MCF 10A (cell line): ENCODE results near the gene ZNF391. TPM values are rescaled to one million over a fixed set of nuclear protein-coding genes. Genes with fewer than 3 reads are reported as not detected.

ENCODE experiments used
- BruUV-seq: library from RNA; stranded (reverse); fragments of 400-500 nt; replicated peaks from 2 replicates; lab custom pipeline; 2021; lab: Mats Ljungman, UMichigan
- CTCF ChIA-PET: fragments of 300-600 bp; sonication (Branson Sonifier 250); formaldehyde crosslinking; extraction: SDS; loops from one replicate; lab custom pipeline; 2021; ENCODE audit warnings: antibody characterized with exemption, inconsistent platforms; lab: Yijun Ruan, JAX
- POLR2A ChIA-PET: fragments of 300-600, 350-650 bp; sonication (Branson Sonifier 250); formaldehyde crosslinking; extraction: SDS; loops from one replicate; lab custom pipeline; 2020; ENCODE audit warnings: antibody characterized with exemption, inconsistent platforms; lab: Yijun Ruan, JAX
- DNase-seq: peaks from one replicate; pipeline ENCODE4 v3.0.0-alpha.2; 2018; ENCODE audit not compliant: unreplicated experiment
- H3K27ac Mint-ChIP-seq: one replicate; pipeline ENCODE4 v1.8.0; 2022; ENCODE audit warnings: mild to moderate bottlenecking, low read depth, mixed read lengths; ENCODE audit not compliant: unreplicated experiment
- H3K27me3 Mint-ChIP-seq: one replicate; pipeline ENCODE4 v1.8.0; 2022; ENCODE audit warnings: mixed read lengths; ENCODE audit not compliant: insufficient read depth, unreplicated experiment
- H3K36me3 Mint-ChIP-seq: one replicate; pipeline ENCODE4 v1.8.0; 2022; ENCODE audit warnings: mild to moderate bottlenecking, moderate library complexity, mixed read lengths; ENCODE audit not compliant: insufficient read depth, unreplicated experiment
- H3K4me1 Mint-ChIP-seq: one replicate; pipeline ENCODE4 v1.8.0; 2022; ENCODE audit warnings: mixed read lengths; ENCODE audit not compliant: insufficient read depth, unreplicated experiment
- H3K4me3 Mint-ChIP-seq: one replicate; pipeline ENCODE4 v1.8.0; 2022; ENCODE audit warnings: mild to moderate bottlenecking, moderate library complexity, mixed read lengths; ENCODE audit not compliant: unreplicated experiment
- H3K9me3 Mint-ChIP-seq: one replicate; pipeline ENCODE4 v1.8.0; 2022; ENCODE audit warnings: mixed read lengths; ENCODE audit not compliant: unreplicated experiment
- CTCF ChIP-seq: fragments of 200-600 bp; IDR thresholded peaks from one replicate; pipeline ENCODE4 v1.8.0; 2022; ENCODE audit warnings: antibody characterized with exemption, mild to moderate bottlenecking; ENCODE audit not compliant: unreplicated experiment
- intact Hi-C: fragments of 100-400 bp; cut with micrococcal nuclease; formaldehyde crosslinking; loops from 2 replicates; pipeline ENCODE4 v1.14.1; 2022
- total RNA-seq: library from RNA; stranded (reverse); gene quantifications from 2 replicates; pipeline ENCODE4 v1.2.3, GENCODE V29; 2022

ZNF391 gene
- total RNA-seq, 1 experiment from 2014 or later: 8.3 TPM

GRCh38 chr6:27383011-27383410 lies 5.5 kb upstream of the ZNF391 start:
- intact Hi-C loops: no loop called here
- no peak for DNase-seq
- Mint-ChIP-seq H3K4me3 (no peak overlapping the region), H3K9me3 (peaks cover 20% of the 10 kb centered on the region), H3K27ac (no peak overlapping the region), H3K27me3 (no peaks in the 10 kb centered on the region), H3K36me3 (no peaks in the 10 kb centered on the region), H3K4me1 (peaks cover 4% of the 10 kb centered on the region)
- CTCF ChIA-PET: interaction anchor here (0.6 kb wide), 1 partner anchor 413 kb away, joined by 4 read pairs; no protein-coding TSS in a partner anchor
- TF ChIP-seq CTCF: no peak
- POLR2A ChIA-PET: no interaction called here
- no TSS peak for BruUV-seq

- no peaks in the 10 kb centered on the region for H3K36me3 Mint-ChIP-seq
- H3K9me3 Mint-ChIP-seq: peaks cover 20% of the 10 kb centered on the region
- ChIA-PET POLR2A (no interaction called here), CTCF (interaction anchor here (0.6 kb wide), 1 partner anchor 413 kb away, joined by 4 read pairs; no protein-coding TSS in a partner anchor)
- intact Hi-C loops: no loop called here
- no peaks in the 10 kb centered on the region for H3K27me3 Mint-ChIP-seq
- no TSS peak for BruUV-seq
- DNase-seq: no peak
- H3K4me3 Mint-ChIP-seq: no peak overlapping the region
- no peak for TF ChIP-seq CTCF
- H3K4me1 Mint-ChIP-seq: peaks cover 6% of the 10 kb centered on the region
- no peak overlapping the region for H3K27ac Mint-ChIP-seq
These were observed 5.1 kb upstream of the ZNF391 start for GRCh38 chr6:27383481-27383880.

GRCh38 chr6:27392623-27393022 lies 4.1 kb downstream of the ZNF391 start:
- DNase-seq: no peak
- no peak overlapping the region for H3K27ac Mint-ChIP-seq
- no peak for TF ChIP-seq CTCF
- peaks cover 6% of the 10 kb centered on the region for H3K36me3 Mint-ChIP-seq
- H3K4me3 Mint-ChIP-seq: no peak overlapping the region
- peaks cover 20% of the 10 kb centered on the region for H3K9me3 Mint-ChIP-seq
- POLR2A ChIA-PET: interaction anchor here (0.6 kb wide), 1 partner anchor 902 kb away, joined by 4 read pairs; no protein-coding TSS in a partner anchor
- BruUV-seq: no TSS peak
- CTCF ChIA-PET: no interaction called here
- intact Hi-C loops: loop anchor here (5.0 kb wide), 1 partner anchor 70 kb away; no protein-coding TSS in a partner anchor
- H3K4me1 Mint-ChIP-seq: peaks cover 12% of the 10 kb centered on the region
- no peaks in the 10 kb centered on the region for H3K27me3 Mint-ChIP-seq

- peaks cover 24% of the 10 kb centered on the region for H3K9me3 Mint-ChIP-seq
- DNase-seq: no peak
- CTCF ChIA-PET: no interaction called here
- TF ChIP-seq CTCF: no peak
- peaks cover 13% of the 10 kb centered on the region for H3K36me3 Mint-ChIP-seq
- no peak overlapping the region for H3K27ac Mint-ChIP-seq
- H3K4me3 Mint-ChIP-seq: no peak overlapping the region
- POLR2A ChIA-PET: no interaction called here
- intact Hi-C loops: loop anchor here (5.0 kb wide), 1 partner anchor 68 kb away; no protein-coding TSS in a partner anchor
- H3K4me1 Mint-ChIP-seq: peaks cover 6% of the 10 kb centered on the region
- no TSS peak for BruUV-seq
- H3K27me3 Mint-ChIP-seq: no peaks in the 10 kb centered on the region
These were observed 5.5 kb downstream of the ZNF391 start for GRCh38 chr6:27394073-27394472.
